Amygdala (tissue), 56 donors: ENCODE data around the gene DENND2A.
"Not testable (repeated sequence)": the region's sequence is repeated elsewhere in the genome, so short reads cannot be mapped to it uniquely, and the experiment has no call there.

Experiments used
- DNase-seq, 56 donors: peaks; one replicate each; lab custom pipeline; 2025; lab: John Stamatoyannopoulos, UW

The DENND2A gene

DNA sequence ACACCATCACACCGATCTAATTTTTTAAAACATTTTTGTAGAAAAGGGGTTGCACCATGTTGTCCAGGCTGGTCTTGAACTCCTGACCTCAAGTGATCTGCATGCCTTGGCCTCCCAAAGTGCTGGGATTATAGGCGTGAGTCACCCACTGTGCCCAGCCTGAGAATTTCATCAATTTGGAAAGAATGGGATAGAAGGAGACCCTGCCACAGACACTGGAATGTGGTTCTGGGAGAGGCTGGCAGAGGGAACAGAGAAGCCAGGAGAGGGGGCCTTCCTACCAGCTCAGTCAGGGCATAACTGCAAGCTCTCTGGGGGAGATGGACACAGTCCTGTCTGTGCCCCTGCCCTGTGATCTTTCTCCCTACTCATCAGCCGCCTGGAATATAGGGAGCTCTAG lies 119.2 kb downstream of the DENND2A start:
- no peak for DNase-seq

DNA sequence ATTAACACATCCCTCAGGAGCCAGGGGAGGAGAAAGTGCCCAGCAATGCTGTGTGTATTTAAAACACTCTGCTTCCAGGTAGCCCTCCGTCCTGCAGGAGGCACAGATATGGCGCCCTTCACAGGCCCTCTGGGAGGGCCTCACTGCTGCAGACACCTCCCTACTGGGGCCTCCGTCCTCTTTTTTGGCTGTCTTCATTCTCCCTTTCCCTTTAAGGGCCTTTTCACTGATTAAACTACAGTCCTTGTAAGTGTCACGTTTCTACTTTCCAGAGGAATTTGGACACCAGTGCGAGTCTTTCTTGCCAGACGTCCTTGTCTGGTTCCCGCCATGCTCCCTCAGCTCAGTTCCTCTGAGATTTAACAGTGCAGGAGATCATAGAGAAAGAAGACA lies 121.6 kb downstream of the DENND2A start:
- no peak for DNase-seq

DNA sequence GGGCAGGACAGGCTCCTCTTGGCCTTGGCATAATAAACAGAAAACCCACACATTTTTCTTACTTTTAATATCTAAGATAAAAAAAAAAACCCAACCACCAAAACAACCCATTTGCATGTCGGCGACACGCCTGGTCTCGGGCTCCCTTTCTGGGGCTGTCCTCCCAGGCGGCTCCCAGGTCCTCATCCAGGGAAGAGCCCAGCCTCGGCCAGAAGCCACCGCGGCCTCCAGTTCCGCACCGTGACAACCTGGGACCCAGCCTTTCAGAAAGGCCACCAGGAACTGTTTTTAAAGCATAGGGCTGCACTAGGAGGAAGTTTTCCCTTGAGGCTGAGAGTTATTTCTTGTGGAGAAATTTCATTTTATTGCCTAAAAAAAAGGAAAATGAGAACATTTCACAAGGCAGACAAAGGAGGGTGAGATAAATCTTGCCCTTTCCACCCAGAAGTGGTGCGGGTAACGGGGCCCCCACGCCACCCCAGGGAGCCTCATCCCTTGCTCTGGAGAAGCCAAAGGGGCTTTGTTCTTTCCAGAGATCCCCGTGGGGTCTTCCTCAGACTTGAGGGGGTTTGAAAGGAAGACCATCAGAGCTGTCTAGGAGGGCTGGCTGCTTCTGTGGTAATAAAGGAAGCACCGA lies 122.1 kb downstream of the DENND2A start:
- DNase-seq, result no peak

DNA sequence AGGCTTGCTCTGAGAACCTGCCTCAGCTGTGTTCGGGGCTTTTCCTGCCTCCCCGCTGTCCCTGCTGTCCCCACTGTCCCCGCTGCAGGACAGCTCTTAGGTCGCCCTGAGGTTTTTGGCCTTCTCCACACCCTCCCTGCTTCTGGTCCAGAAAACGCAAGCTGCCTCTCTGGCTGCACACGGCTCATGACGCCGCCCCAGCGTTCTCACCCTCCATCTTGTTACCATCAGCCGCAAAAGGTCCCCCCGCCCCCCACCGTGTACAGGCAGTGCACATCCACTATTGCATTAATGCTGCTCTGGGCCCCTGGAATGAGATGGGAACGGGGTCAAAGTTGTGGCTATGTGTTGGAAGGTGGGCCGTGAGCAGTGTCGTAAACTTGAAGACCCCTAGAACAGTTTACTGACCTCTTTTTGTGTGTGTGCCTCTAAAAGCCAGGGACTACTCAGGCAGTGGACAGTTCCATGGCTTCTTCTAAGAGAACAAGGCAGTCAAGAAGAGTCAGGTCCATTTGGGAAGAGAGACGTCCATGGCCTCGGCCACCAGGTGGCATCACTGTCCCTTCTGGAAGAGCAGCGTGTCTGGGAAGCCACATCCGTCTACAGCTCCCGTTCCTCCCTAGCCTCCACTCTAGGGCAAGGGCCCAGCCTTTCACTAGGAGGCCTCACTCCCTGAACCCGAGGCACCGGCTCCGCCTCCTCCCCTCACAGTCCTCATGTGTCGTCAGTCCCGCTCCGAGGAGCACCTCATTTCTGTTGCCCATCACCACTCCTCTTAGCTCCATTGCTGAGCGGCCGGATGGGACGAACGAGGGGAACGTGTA lies 122.9 kb downstream of the DENND2A start:
- peak in 55 of 56 donors; percentile 6 to 90 (median 66) for DNase-seq

DNA sequence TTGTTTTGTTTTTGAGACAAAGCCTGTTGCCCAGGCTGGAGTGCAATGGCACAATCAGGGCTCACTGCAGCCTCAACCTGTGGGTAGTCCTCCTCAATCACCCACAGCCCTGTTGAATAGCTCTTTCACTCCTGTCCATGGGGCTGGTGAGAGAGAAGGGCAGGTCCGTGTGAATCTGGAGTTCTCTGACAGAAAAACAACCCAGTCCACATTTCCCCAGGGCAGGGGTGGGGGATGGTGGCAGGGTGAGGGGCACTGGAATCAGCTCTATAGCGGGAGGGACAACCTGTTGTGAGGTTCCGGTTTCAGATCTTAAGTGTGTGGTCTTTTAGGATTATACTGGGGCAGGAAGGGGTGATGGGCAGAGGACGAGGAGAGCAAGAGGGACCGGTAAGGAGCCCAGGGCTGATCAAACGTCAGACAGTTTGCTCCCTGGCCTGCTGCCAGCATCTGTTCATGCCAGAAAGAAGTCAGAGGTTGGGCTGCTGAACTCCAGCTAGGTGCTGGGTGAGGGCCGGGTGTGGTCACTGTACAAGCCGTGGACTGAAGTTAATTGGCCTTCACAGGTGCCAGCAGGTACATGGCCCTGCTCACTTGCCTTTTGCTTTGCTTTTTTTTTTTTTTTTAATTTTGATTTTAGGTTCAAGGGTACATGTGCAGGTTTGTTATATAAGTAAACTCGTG lies 128.2 kb downstream of the DENND2A start:
- peak in 1 of 56 donors; percentile 17 for DNase-seq

GRCh38 chr7:140509789-140510188 lies 130.8 kb downstream of the DENND2A start:
- DNase-seq, result no peak

DNA sequence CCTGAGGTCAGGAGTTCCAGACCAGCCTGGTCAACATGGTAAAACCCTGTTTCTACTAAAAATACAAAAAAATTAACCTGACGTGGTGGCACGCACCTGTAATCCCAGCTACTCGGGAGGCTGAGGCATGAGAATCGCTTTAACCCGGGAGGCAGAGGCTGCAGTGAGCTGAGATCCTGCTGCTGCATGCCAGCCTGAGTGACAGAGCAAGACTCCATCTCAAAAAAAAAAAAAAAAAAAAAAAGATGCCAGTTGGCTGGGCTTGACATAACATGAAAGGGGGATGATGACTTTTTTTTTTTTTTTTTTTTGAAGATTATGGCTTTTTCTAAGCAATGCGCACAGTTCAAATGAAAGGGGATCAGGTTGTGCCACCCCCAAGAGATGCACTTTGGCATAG lies 133.1 kb downstream of the DENND2A start:
- DNase-seq, result not testable (repeated sequence)

DNA sequence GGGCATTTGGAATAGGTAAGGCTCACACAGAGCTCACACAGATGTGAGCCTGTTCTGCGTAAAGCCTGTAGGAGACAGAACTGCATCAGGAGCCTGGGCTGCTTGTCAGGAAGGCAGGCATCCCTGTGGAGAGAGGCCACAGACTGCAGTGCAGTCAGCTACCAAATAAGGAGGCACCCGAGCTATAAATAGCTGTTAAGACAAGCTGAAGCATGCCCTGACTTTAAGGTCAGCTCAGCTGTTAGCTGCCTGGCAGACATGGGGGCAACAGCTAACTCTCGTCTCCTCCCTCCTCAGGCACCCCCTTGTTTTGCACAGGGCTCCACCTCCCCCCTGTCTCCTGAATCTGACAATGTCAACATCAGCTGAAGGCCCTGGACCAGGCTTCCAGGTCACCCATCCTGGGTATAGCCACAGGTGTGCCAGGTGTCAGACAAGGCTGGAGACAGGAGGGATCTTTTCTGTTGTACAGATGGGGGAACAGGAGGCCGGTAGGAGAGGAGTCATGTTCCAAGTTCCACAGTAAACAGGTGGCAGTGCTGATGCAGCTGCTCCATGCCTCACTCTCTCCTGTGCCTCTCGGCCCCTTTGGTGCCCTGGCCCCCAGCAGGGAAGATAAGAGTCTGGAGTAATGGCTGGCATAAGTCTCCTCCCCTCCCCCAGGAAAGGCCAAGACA lies 133.7 kb downstream of the DENND2A start:
- no peak for DNase-seq

GRCh38 chr7:140501966-140502365 lies 138.6 kb downstream of the DENND2A start:
- no peak for DNase-seq

DNA sequence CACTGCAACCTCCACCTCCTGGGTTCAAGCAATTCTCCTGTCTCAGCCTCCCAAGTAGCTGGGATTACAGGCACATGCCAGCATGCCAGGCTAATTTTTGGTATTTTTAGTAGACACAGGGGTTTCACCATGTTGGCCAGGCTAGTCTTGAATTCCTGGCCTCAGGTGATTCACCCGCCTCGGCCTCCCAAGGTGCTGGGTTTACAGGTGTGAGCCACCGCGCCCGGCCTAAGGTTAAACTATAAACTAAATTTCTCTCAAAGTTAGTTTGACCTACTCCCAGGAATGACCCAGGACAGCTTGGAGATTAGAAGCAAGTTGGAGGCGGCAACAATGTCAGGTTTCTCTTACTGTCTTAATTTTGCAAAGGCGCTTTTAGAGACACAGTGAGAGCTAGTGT lies 142.8 kb downstream of the DENND2A start:
- not testable (repeated sequence) for DNase-seq

DNA sequence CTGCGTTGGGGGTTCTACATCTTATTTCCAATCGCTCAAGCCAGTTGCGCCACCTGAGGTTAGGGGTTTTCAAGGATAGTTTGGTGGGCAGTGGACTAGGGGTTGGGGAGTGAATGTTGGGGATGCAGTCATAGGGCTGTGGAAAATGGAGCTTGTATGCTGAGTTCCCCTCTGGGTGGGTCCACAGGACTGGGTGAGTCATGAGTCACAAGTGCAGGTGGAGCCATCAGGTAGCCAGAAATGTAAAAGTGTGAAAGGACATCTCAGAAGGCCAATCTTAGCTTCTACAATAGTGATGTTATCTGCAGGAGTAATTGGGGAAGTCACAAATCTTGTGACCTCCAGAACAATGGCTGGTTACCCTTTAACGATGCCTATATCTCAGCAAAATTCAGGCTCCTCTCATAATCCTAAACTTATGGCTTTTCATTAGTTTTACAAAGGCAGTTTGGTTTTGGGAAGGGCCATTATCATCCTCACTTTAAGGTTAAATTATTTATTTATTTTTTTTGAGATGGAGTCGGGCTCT lies 143.3 kb downstream of the DENND2A start:
- DNase-seq, result no peak

GRCh38 chr7:140495514-140496097 lies 145.0 kb downstream of the DENND2A start:
- no peak for DNase-seq

GRCh38 chr7:140494867-140495266 lies 145.7 kb downstream of the DENND2A start:
- no peak for DNase-seq

DNA sequence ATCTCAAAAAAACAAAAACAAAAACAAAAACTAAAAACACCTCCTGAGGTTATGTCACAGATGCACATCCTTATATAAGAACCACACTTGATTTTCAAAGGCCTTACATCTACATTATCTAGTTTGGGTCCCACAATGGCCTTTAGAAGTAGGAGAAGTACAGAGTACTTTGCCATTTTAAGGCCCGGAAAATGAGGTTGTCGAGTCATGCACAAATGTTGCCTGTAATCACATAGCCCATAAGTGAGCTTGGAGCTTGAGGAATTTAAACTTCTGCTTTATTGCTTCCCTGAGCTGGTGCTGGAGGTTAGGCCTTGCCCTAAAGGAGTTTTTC lies 151.6 kb downstream of the DENND2A start:
- DNase-seq, result no peak

DNA sequence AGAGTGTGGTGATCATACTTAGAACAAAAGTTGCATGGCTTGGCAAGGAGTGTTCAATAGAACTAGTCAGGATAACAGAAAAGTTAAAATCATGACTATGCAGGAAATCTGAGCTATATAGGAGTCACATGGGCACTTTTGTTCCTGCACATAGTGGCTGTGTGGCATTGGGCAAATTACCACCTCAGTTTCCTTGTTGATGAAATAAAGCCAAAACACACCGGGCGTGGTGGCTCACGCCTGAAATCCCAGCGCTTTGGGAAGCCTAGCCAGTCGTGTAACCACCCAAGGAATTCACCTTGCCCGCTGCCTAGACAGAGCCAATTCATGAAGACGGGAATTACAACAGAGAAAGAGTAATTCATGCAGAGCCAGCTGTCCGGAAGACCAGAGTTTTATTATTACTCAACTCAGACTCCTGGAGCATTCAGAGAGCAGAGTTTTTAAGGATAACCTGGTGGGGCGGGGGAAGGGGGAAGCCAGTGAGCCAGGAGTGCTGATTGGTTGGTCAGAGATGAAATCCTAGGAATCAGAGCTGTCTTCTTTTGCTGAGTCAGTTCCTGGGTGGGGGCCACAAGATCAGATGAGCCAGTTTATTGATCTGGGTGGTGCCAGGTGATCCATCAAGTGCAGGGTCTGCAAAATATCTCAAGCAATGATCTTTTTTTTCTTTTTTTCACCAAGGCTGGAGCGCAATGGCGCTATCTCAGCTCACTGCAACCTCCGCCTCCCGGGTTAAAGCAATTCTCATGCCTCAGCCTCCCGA lies 154.9 kb downstream of the DENND2A start:
- DNase-seq, result no peak

- no peak for DNase-seq
Measured at GRCh38 chr7:140484951-140485499, 155.6 kb downstream of the DENND2A start.

- DNase-seq, result no peak
Measured at GRCh38 chr7:140484479-140484878, 156.1 kb downstream of the DENND2A start.

GRCh38 chr7:140479739-140480084 lies 160.9 kb downstream of the DENND2A start:
- peak in 1 of 56 donors; percentile 31 for DNase-seq

DNA sequence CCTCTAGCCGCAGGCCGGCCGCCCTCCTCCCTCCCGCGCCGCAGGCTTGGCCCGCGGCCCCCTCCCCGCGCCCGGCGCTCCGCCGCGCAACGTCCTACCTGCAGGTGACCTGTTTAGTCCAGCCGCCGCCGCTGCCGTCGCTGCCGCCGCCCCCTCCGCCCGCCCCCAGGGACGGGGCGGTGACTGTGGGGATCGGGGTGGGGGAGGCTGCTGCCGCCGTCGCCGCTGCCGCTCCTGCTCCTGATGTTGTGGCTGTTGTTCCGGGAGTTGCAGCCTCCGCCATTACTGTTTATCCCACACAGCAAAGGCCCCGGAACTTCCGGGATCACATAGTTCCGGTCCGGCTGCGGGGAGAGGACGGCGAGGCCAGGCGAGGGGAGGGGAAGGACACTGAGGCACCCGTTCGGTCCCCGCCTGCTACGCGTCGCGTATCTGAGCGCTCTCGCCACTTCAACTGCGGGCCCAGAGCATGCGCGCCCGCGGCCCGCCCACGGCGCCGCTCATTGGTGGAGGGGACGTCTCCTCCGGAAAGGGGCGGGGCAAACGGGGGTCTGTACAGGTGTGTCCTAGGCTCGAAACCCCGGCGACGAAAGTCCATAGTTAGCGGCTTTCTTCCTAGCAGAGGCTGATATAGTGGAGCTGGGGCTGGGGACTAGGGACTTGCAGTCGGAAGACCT lies 161.4 kb downstream of the DENND2A start, which contains the start of gene MKRN1:
MKRN1 (minus strand) TSS at position 444 of the 677 bp plus-strand sequence; CDS start at position 283, 161 bp downstream.
- DNase-seq, result peak; percentile 32 to 96 (median 91)
